HEK293 (cell line): ENCODE data around the gene ARID1A.

Experiments
- FEZF1 ChIP-seq: fragments of 450-650 bp; formaldehyde crosslinking; IDR thresholded peaks from 2 replicates; pipeline ENCODE4 v1.5.1; 2016; ENCODE audit warnings: missing biosample characterization, missing genetic modification characterization
- KLF16 ChIP-seq: fragments of 450-650 bp; formaldehyde crosslinking; IDR thresholded peaks from 2 replicates; pipeline ENCODE4 v1.5.1; 2017; ENCODE audit warnings: missing biosample characterization, missing genetic modification characterization
- SP7 ChIP-seq: fragments of 450-650 bp; formaldehyde crosslinking; IDR thresholded peaks from 2 replicates; pipeline ENCODE4 v1.5.1; 2016; ENCODE audit warnings: missing biosample characterization, missing genetic modification characterization
- ZBTB48 ChIP-seq: fragments of 450-650 bp; formaldehyde crosslinking; IDR thresholded peaks from 2 replicates; pipeline ENCODE4 v1.5.1; 2016; ENCODE audit warnings: missing biosample characterization, missing genetic modification characterization
- ZEB2 ChIP-seq: fragments of 450-650 bp; formaldehyde crosslinking; IDR thresholded peaks from 2 replicates; pipeline ENCODE4 v1.5.1; 2016; ENCODE audit warnings: missing biosample characterization, missing genetic modification characterization
- ZFHX2 ChIP-seq: fragments of 450-650 bp; formaldehyde crosslinking; conservative IDR thresholded peaks from 2 replicates; pipeline ENCODE4 v1.5.1; 2016; ENCODE audit warnings: missing biosample characterization, missing genetic modification characterization
- ZNF121 ChIP-seq: fragments of 450-650 bp; formaldehyde crosslinking; IDR thresholded peaks from 2 replicates; pipeline ENCODE4 v1.5.1; 2016; ENCODE audit warnings: missing biosample characterization, missing genetic modification characterization
- ZNF202 ChIP-seq: fragments of 450-650 bp; formaldehyde crosslinking; IDR thresholded peaks from 2 replicates; pipeline ENCODE4 v1.5.1; 2016; ENCODE audit warnings: missing biosample characterization, missing genetic modification characterization, borderline replicate concordance
- ZNF292 ChIP-seq: fragments of 450-650 bp; formaldehyde crosslinking; IDR thresholded peaks from 2 replicates; pipeline ENCODE4 v1.5.1; 2016; ENCODE audit warnings: low read depth, missing biosample characterization, missing genetic modification characterization, borderline replicate concordance
- ZNF341 ChIP-seq: fragments of 450-650 bp; formaldehyde crosslinking; IDR thresholded peaks from 2 replicates; pipeline ENCODE4; 2016; ENCODE audit warnings: low read depth, missing biosample characterization, missing genetic modification characterization
- ZNF426 ChIP-seq: fragments of 450-650 bp; formaldehyde crosslinking; IDR thresholded peaks from 2 replicates; pipeline ENCODE4 v1.5.1; 2017; ENCODE audit warnings: missing biosample characterization, missing genetic modification characterization, mild to moderate bottlenecking, inconsistent platforms, moderate library complexity
- ZNF561 ChIP-seq: fragments of 450-650 bp; IDR thresholded peaks from 2 replicates; pipeline ENCODE4 v1.5.1; 2018; ENCODE audit warnings: missing biosample characterization, missing genetic modification characterization, borderline replicate concordance
- ZNF776 ChIP-seq: fragments of 450-650 bp; formaldehyde crosslinking; IDR thresholded peaks from 2 replicates; pipeline ENCODE4 v1.5.0; 2017; ENCODE audit warnings: missing biosample characterization, missing genetic modification characterization, borderline replicate concordance
- ZNF785 ChIP-seq: fragments of 450-650 bp; formaldehyde crosslinking; IDR thresholded peaks from 2 replicates; pipeline ENCODE4 v1.5.1; 2016; ENCODE audit warnings: missing biosample characterization, missing genetic modification characterization
- TF ChIP-seq, protein P1 (sequence below): fragments of 450-650 bp; formaldehyde crosslinking; IDR thresholded peaks from 2 replicates; pipeline ENCODE4 v1.5.1; 2017; ENCODE audit warnings: missing biosample characterization, missing genetic modification characterization
- TF ChIP-seq, protein P2 (sequence below): fragments of 450-650 bp; formaldehyde crosslinking; IDR thresholded peaks from 2 replicates; pipeline ENCODE4 v1.5.1; 2016; ENCODE audit warnings: missing biosample characterization, missing genetic modification characterization
- TF ChIP-seq, protein P3 (sequence below): fragments of 450-650 bp; formaldehyde crosslinking; IDR thresholded peaks from 2 replicates; pipeline ENCODE4 v1.5.1; 2016; ENCODE audit warnings: missing biosample characterization, missing genetic modification characterization
- TF ChIP-seq, protein P4 (sequence below): fragments of 450-650 bp; formaldehyde crosslinking; IDR thresholded peaks from 2 replicates; pipeline ENCODE4 v1.5.1; 2016; ENCODE audit warnings: missing biosample characterization, missing genetic modification characterization
- TF ChIP-seq, protein P5 (sequence below): fragments of 450-650 bp; formaldehyde crosslinking; IDR thresholded peaks from 2 replicates; pipeline ENCODE4 v1.5.1; 2016; ENCODE audit warnings: missing biosample characterization, missing genetic modification characterization
- TF ChIP-seq, protein P6 (sequence below): fragments of 450-650 bp; formaldehyde crosslinking; IDR thresholded peaks from 2 replicates; pipeline ENCODE4 v1.5.1; 2017; ENCODE audit warnings: missing biosample characterization, missing genetic modification characterization
- TF ChIP-seq, protein P7 (sequence below): fragments of 450-650 bp; formaldehyde crosslinking; IDR thresholded peaks from 2 replicates; pipeline ENCODE4 v1.5.1; 2016; ENCODE audit warnings: missing biosample characterization, missing genetic modification characterization
- TF ChIP-seq, protein P8 (sequence below): fragments of 450-650 bp; formaldehyde crosslinking; IDR thresholded peaks from 2 replicates; pipeline ENCODE4 v1.5.1; 2016; ENCODE audit warnings: missing biosample characterization, missing genetic modification characterization
- TF ChIP-seq, protein P9 (sequence below): fragments of 450-650 bp; formaldehyde crosslinking; IDR thresholded peaks from 2 replicates; pipeline ENCODE4 v1.5.1; 2016; ENCODE audit warnings: missing biosample characterization, missing genetic modification characterization

ARID1A gene

DNA sequence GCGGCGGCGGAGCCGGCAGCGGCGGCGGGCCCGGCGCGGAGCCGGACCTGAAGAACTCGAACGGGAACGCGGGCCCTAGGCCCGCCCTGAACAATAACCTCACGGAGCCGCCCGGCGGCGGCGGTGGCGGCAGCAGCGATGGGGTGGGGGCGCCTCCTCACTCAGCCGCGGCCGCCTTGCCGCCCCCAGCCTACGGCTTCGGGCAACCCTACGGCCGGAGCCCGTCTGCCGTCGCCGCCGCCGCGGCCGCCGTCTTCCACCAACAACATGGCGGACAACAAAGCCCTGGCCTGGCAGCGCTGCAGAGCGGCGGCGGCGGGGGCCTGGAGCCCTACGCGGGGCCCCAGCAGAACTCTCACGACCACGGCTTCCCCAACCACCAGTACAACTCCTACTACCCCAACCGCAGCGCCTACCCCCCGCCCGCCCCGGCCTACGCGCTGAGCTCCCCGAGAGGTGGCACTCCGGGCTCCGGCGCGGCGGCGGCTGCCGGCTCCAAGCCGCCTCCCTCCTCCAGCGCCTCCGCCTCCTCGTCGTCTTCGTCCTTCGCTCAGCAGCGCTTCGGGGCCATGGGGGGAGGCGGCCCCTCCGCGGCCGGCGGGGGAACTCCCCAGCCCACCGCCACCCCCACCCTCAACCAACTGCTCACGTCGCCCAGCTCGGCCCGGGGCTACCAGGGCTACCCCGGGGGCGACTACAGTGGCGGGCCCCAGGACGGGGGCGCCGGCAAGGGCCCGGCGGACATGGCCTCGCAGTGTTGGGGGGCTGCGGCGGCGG, 1.0 kb downstream of the ARID1A start (continued):
- TF ChIP-seq ZNF426 (no peak), ZNF785 (tag by site-specific recombination) (no peak), ZNF292 (tag by site-specific recombination) (no peak), ZFHX2 (tag by site-specific recombination) (peak; percentile 96), ZNF341 (tag by site-specific recombination) (peak; percentile 58), ZNF202 (tag by site-specific recombination) (no peak), ZNF121 (tag by site-specific recombination) (no peak), KLF16 (peak; percentile 57; the same call in 1 of the 2 replicates), ZNF776 (no peak), ZNF561 (tag by site-specific recombination) (peak; percentile 36; the same call in 1 of the 2 replicates), ZEB2 (tag by site-specific recombination) (peak; percentile 30; the same call in 1 of the 2 replicates), SP7 (tag by site-specific recombination) (peak; percentile 19; the same call in 1 of the 2 replicates), ZBTB48 (tag by site-specific recombination) (no peak), FEZF1 (no peak)
- TF ChIP-seq, protein P1, sequence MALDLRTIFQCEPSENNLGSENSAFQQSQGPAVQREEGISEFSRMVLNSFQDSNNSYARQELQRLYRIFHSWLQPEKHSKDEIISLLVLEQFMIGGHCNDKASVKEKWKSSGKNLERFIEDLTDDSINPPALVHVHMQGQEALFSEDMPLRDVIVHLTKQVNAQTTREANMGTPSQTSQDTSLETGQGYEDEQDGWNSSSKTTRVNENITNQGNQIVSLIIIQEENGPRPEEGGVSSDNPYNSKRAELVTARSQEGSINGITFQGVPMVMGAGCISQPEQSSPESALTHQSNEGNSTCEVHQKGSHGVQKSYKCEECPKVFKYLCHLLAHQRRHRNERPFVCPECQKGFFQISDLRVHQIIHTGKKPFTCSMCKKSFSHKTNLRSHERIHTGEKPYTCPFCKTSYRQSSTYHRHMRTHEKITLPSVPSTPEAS (tag by site-specific recombination): no peak
- TF ChIP-seq, protein P2, sequence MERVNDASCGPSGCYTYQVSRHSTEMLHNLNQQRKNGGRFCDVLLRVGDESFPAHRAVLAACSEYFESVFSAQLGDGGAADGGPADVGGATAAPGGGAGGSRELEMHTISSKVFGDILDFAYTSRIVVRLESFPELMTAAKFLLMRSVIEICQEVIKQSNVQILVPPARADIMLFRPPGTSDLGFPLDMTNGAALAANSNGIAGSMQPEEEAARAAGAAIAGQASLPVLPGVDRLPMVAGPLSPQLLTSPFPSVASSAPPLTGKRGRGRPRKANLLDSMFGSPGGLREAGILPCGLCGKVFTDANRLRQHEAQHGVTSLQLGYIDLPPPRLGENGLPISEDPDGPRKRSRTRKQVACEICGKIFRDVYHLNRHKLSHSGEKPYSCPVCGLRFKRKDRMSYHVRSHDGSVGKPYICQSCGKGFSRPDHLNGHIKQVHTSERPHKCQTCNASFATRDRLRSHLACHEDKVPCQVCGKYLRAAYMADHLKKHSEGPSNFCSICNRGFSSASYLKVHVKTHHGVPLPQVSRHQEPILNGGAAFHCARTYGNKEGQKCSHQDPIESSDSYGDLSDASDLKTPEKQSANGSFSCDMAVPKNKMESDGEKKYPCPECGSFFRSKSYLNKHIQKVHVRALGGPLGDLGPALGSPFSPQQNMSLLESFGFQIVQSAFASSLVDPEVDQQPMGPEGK: peak; percentile 87
- TF ChIP-seq, protein P3, sequence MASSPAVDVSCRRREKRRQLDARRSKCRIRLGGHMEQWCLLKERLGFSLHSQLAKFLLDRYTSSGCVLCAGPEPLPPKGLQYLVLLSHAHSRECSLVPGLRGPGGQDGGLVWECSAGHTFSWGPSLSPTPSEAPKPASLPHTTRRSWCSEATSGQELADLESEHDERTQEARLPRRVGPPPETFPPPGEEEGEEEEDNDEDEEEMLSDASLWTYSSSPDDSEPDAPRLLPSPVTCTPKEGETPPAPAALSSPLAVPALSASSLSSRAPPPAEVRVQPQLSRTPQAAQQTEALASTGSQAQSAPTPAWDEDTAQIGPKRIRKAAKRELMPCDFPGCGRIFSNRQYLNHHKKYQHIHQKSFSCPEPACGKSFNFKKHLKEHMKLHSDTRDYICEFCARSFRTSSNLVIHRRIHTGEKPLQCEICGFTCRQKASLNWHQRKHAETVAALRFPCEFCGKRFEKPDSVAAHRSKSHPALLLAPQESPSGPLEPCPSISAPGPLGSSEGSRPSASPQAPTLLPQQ (tag by site-specific recombination): no peak
- TF ChIP-seq, protein P4, sequence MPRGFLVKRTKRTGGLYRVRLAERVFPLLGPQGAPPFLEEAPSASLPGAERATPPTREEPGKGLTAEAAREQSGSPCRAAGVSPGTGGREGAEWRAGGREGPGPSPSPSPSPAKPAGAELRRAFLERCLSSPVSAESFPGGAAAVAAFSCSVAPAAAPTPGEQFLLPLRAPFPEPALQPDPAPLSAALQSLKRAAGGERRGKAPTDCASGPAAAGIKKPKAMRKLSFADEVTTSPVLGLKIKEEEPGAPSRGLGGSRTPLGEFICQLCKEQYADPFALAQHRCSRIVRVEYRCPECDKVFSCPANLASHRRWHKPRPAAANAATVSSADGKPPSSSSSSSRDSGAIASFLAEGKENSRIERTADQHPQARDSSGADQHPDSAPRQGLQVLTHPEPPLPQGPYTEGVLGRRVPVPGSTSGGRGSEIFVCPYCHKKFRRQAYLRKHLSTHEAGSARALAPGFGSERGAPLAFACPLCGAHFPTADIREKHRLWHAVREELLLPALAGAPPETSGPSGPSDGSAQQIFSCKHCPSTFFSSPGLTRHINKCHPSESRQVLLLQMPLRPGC: no peak
- TF ChIP-seq, protein P5, sequence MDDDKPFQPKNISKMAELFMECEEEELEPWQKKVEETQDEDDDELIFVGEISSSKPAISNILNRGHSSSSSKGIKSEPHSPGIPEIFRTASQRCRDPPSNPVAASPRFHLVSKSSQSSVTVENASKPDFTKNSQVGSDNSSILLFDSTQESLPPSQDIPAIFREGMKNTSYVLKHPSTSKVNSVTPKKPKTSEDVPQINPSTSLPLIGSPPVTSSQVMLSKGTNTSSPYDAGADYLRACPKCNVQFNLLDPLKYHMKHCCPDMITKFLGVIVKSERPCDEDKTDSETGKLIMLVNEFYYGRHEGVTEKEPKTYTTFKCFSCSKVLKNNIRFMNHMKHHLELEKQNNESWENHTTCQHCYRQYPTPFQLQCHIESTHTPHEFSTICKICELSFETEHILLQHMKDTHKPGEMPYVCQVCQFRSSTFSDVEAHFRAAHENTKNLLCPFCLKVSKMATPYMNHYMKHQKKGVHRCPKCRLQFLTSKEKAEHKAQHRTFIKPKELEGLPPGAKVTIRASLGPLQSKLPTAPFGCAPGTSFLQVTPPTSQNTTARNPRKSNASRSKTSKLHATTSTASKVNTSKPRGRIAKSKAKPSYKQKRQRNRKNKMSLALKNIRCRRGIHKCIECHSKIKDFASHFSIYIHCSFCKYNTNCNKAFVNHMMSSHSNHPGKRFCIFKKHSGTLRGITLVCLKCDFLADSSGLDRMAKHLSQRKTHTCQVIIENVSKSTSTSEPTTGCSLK (tag by site-specific recombination): no peak
- TF ChIP-seq, protein P6, sequence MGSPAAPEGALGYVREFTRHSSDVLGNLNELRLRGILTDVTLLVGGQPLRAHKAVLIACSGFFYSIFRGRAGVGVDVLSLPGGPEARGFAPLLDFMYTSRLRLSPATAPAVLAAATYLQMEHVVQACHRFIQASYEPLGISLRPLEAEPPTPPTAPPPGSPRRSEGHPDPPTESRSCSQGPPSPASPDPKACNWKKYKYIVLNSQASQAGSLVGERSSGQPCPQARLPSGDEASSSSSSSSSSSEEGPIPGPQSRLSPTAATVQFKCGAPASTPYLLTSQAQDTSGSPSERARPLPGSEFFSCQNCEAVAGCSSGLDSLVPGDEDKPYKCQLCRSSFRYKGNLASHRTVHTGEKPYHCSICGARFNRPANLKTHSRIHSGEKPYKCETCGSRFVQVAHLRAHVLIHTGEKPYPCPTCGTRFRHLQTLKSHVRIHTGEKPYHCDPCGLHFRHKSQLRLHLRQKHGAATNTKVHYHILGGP (tag by site-specific recombination): no peak
- TF ChIP-seq, protein P7, sequence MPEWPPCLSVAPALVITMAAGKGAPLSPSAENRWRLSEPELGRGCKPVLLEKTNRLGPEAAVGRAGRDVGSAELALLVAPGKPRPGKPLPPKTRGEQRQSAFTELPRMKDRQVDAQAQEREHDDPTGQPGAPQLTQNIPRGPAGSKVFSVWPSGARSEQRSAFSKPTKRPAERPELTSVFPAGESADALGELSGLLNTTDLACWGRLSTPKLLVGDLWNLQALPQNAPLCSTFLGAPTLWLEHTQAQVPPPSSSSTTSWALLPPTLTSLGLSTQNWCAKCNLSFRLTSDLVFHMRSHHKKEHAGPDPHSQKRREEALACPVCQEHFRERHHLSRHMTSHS: no peak
- TF ChIP-seq, protein P8, sequence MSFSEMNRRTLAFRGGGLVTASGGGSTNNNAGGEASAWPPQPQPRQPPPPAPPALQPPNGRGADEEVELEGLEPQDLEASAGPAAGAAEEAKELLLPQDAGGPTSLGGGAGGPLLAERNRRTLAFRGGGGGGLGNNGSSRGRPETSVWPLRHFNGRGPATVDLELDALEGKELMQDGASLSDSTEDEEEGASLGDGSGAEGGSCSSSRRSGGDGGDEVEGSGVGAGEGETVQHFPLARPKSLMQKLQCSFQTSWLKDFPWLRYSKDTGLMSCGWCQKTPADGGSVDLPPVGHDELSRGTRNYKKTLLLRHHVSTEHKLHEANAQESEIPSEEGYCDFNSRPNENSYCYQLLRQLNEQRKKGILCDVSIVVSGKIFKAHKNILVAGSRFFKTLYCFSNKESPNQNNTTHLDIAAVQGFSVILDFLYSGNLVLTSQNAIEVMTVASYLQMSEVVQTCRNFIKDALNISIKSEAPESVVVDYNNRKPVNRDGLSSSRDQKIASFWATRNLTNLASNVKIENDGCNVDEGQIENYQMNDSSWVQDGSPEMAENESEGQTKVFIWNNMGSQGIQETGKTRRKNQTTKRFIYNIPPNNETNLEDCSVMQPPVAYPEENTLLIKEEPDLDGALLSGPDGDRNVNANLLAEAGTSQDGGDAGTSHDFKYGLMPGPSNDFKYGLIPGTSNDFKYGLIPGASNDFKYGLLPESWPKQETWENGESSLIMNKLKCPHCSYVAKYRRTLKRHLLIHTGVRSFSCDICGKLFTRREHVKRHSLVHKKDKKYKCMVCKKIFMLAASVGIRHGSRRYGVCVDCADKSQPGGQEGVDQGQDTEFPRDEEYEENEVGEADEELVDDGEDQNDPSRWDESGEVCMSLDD (tag by site-specific recombination): peak; percentile 44; the same call in 1 of the 2 replicates
- TF ChIP-seq, protein P9, sequence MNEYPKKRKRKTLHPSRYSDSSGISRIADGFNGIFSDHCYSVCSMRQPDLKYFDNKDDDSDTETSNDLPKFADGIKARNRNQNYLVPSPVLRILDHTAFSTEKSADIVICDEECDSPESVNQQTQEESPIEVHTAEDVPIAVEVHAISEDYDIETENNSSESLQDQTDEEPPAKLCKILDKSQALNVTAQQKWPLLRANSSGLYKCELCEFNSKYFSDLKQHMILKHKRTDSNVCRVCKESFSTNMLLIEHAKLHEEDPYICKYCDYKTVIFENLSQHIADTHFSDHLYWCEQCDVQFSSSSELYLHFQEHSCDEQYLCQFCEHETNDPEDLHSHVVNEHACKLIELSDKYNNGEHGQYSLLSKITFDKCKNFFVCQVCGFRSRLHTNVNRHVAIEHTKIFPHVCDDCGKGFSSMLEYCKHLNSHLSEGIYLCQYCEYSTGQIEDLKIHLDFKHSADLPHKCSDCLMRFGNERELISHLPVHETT (tag by site-specific recombination): no peak
